GM19468 (cell line): Measurements from ENCODE around the gene KCNJ3.

Source experiments
- ATAC-seq: cut with Tn5 transposase; IDR thresholded peaks from one replicate; pipeline ENCODE4 v1.9.1; 2021; ENCODE audit warnings: mild to moderate bottlenecking, moderate library complexity, moderate number of reproducible peaks; ENCODE audit not compliant: unreplicated experiment; ENCODE audit errors: extremely low read depth

Gene KCNJ3

DNA sequence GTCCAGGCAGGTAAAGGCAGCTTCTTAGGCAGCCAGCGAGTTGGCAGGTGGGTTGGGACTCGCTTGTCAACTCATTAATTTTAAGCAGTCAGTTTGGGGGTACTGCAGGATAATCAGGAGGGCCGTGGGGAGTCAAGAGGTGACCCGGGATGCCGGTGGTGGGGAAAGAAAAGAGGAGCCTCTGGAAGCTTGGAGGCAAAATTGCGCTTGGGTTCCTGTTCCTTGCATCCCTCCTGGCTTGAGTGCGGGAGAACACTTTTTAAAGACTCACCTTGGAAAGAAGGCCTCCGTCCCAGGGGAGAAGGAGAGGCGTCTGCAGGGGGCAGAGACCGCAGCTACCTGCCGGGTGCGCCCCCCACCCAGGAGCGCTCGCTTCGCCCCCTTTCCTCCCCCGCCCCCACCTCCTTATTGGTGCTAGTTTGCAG is at the start of gene KCNJ3:
Gene KCNJ3 (plus strand): TSS at position 400 of the 425 bp plus-strand sequence. CDS start 81 bp downstream, outside the sequence.
- no peak for ATAC-seq

DNA sequence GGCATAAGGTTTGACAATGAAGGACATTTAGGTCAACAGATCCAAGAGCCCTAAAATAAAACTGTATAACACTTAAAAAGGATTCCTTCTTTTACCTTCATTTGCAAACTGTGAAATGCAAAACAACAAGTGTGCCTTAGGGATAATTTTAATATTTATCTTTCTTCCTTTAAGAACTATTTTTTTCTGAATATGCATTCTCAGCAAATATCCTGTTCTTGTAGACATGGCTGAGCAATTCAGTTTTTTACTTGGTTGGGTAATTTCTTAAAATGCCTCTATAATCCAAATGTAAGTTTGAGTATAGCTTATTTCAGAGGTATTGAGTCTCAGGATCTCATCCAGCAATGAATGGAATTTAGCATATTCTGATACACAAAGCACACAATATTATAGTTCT is 43.0 kb upstream of the KCNJ3 start:
- no peak for ATAC-seq

- no peak for ATAC-seq
Observed at GRCh38 chr2:154658854-154659253, 39.6 kb upstream of the KCNJ3 start.

DNA sequence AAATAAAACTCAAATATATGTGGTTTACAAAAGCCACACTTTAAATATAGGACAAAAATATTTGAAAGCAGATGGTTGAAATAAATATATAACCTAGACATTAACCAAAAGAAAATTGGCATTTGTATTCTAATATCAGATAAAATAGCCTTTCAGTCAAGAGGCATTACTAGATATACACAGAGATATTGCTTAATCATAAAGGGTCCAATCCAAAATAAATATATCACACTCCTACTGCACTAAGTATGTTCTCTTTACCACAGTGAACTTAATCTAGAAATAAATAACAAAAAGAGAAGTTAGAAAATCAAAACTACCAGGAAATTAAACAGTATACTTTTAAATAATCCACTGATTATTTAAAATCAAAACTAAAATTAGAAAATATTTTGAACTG is 34.2 kb upstream of the KCNJ3 start:
- no peak for ATAC-seq

GRCh38 chr2:154670083-154670482 is 28.4 kb upstream of the KCNJ3 start:
- no peak for ATAC-seq

DNA sequence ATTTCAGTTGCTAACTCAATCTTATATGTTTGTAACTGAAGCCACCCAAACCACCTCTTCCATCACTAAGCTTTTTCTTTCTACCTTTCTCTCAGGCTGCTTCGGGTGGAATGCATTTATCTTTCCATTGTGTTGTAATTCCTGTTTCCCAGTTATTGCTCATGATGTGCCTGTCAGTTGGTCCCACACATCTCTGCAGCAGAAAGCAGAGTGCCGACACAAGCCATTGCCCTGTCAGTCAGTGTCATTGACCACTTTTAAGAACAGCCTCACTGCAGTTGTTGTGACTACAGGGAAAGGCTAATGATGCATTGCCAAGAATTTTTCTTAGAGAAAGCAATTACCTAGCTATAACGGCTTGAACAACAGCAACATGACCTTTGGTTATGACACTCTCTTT is 24.8 kb upstream of the KCNJ3 start:
- ATAC-seq = no peak

DNA sequence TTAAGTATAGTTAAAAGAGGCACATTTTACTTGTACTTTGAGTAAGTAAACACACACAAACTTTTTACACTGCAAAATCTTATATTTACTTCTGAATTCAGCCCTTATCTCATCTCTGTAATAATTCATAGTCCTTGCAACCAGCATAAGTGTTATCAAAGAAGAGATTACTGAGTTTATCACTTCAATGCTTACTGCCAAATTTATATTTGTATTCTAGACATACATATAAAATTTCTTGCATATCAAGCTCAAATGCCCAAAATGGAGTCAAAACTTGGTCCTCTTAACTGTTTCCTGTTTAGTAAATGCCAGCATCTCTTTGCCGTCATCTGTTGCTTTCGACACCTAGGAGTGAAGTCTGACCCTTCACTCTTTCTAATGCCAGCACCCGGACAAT is 21.1 kb upstream of the KCNJ3 start:
- ATAC-seq = no peak

DNA sequence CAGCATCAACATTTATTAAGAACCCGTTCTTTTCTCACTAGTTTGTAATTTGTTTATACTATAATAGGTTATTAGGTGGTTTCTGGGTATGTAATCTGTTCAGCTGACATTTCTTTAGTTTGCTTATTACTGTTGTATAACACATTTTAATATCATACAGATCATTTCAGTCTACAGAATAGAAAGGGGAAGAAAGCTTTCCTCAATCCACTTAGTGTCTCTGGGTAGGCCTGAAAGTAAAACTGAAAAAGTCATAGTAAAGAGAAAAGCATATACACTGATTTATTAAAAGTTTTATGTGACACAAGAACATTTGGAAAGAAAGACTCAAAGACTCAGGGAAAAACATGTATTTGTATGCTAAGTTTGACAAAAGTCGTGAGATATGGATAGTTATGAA is 16.8 kb upstream of the KCNJ3 start:
- ATAC-seq = no peak

- no peak for ATAC-seq
Observed at GRCh38 chr2:154686162-154686561, 12.3 kb upstream of the KCNJ3 start.

DNA sequence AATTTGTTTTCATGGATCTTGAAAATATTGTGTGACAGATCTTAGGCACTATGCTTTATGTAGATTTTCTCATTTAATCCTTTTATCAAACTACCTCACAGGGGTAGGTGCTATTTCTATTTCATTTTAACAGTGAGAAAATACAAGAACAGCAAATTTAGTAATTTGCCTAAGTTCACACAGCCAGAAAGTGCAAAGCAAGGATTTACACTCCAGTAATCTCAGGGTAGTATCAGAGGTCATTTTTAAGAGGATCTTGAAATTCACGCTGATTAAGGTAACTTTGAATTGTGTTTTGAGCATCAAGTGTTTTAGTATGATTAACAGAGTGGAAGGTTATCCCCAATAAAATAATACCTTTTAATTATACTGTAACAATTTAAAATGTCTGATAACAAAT is 10.1 kb upstream of the KCNJ3 start:
- no peak for ATAC-seq

DNA sequence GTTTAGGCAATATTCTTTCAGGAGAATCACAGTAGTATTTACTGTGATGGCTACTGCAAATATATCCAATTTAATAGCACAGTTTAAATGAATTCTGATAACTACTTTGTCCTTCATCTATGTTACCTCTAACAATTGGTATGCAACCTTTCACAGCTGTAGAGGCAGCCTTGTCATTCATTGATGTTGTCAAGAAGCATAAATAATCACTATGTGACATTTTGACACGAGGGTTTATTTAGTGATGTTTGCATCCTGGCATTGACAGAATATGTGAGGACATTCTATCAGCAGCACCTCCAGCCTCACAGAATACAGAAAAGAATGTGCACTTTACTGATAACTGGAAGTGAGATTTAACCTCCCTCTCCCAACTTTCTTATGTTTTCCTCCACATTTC is 9.3 kb upstream of the KCNJ3 start:
- no peak for ATAC-seq

DNA sequence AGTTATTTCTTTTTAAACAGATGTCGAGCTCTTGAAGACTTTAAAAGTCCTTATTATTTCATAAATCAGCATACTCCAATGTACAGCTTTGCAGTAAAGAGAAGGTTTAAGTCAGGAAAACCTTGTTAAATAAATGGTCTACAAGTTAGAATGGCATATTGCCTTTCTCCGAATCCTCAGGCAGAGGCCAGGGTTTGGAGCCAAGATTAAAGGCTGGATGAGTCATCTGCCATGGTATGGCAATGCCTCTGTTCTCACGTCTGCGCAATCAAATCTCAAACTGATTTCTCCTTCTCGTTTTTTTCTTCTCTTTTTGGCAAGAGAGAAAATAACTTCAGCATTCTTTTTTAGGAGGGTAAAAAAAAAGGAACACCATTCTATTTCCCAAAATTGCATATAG is 5.6 kb upstream of the KCNJ3 start:
- ATAC-seq = no peak

DNA sequence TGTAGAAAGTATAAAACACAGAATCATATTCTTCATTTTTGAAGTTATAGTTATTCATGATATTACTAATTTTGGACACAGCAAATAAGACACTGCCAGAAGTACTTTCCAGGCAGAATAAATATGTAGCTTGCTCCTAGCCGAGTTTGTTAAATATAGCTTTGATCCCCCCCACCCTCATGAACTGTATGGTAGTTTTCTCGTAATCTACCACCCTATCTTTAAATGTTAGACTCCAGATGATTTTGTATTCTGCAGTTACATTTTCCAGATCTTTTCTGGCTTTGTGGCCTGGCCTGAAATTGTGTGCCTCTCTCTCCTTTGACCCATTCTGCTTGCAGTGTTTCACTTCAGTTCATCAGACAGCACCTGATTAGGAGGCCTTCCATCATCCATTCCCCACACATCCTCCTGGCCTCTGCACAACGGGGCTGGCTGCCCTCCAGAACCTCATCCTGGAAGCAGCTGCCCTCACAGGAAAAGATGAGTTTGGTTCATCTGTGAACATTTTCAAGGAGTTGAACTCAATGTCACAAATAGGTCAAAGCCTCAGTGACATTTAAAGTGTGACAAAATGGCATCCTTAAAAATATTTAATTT is 4.7 kb upstream of the KCNJ3 start:
- ATAC-seq = no peak

DNA sequence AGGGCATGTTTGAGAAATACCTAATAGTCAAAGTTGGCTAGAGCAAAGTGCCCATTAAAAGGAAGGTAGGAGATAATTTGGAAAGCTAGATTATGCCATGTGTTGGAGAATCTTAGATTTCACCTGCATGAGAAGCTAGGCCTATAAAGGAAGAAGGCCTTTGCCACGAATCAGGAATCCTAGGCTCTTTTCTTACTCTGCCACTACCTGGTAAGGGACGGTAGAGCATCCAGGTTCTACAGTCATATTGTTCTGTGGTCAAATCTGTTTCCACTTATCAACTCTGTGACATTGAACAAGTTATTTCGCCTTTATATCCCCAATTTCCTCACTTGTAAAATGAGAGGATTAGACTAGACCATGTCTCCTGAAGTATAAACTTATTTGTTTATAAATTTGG is 3.6 kb upstream of the KCNJ3 start:
- ATAC-seq = no peak

DNA sequence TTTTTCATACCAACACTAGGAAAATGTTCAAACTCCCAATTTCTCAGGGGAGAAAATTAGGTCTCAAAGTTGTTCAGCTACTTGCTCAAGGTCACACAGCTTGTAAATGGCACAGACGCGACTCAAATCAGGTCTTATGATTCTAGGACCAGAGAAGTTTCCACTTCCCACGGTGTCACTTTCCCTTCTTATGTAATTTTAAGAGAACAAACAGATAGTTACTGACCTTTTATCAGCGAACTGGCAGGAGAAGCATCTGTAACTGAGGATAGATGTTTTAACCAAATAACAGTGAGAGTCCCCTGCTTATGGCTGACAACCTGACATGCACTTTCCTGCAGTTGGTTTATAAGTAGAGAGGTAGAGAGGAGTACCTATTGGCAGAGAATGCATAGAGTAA is 2.1 kb upstream of the KCNJ3 start:
- ATAC-seq = no peak

DNA sequence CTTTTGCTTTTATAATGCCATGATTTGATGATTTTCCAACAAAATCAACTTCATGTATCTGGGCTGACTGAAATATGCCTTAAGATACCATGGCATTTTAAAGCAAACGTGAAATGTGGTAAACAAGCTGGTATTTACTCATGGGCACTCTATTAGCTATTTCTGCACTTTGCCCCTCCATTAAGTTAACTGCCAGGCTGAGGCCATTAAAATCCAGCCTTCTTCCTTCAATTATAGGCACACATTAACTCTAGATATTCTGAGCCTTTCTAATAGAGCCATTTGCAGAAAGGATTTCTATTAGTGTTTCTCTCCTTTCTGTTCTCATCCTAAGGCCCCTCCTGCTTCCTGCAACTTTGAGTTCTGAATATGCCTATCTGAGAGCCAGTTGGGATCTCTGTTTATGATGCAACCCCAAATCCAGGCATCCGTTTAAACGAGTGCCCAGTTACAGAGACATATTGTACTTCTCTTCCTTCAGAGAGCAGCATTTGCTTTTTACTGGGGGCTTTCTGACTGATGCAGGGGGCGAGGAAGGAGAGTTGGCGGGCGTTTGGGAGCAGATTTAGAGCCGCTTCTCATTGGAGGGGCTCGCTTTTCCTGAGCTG is 1.6 kb upstream of the KCNJ3 start:
- no peak for ATAC-seq

GRCh38 chr2:154697418-154698252 is 860 bp upstream of the KCNJ3 start:
- ATAC-seq = no peak

DNA sequence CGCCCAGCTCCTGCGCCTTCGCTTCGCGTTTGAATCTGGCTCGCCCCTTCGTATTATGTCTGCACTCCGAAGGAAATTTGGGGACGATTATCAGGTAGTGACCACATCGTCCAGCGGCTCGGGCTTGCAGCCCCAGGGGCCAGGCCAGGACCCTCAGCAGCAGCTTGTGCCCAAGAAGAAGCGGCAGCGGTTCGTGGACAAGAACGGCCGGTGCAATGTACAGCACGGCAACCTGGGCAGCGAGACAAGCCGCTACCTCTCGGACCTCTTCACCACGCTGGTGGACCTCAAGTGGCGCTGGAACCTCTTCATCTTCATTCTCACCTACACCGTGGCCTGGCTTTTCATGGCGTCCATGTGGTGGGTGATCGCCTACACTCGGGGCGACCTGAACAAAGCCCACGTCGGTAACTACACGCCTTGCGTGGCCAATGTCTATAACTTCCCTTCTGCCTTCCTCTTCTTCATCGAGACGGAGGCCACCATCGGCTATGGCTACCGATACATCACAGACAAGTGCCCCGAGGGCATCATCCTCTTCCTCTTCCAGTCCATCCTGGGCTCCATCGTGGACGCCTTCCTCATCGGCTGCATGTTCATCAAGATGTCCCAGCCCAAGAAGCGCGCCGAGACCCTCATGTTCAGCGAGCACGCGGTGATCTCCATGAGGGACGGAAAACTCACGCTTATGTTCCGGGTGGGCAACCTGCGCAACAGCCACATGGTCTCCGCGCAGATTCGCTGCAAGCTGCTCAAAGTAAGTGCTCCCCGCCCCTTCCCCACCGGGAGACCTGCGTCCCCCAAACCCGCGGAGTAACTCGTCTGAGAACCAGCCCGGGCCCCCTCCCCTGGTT is 453 bp downstream of the KCNJ3 start:
- no peak for ATAC-seq

GRCh38 chr2:154699575-154699930 is 1.1 kb downstream of the KCNJ3 start:
- no peak for ATAC-seq

GRCh38 chr2:154700136-154700535 is 1.6 kb downstream of the KCNJ3 start:
- no peak for ATAC-seq

DNA sequence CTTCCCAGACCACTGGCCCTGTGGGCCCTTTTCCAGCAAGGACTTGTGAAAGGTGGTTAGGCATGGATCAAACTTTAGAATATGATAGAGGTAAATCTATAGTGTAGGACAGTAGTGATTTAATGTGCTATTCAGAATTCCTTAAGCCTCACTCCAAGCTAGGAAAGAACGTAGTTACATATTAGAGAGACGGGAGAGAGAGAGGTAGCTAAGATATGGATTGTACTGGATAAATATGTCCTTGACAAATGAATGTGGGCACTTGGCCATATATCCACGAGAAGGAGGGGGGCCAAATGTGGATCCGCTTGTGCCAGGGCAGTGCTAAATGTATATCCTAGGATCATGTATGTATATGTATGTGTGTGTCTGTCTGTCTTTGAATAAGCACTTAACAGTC is 6.5 kb downstream of the KCNJ3 start:
- ATAC-seq = no peak
